AML-193 (cell line): Measurements from ENCODE around the gene GRAMD4.

Source experiments
- DNase-seq, 2 experiments: peaks; one replicate each; lab custom pipeline; 2025; lab: John Stamatoyannopoulos, UW

Gene GRAMD4

DNA sequence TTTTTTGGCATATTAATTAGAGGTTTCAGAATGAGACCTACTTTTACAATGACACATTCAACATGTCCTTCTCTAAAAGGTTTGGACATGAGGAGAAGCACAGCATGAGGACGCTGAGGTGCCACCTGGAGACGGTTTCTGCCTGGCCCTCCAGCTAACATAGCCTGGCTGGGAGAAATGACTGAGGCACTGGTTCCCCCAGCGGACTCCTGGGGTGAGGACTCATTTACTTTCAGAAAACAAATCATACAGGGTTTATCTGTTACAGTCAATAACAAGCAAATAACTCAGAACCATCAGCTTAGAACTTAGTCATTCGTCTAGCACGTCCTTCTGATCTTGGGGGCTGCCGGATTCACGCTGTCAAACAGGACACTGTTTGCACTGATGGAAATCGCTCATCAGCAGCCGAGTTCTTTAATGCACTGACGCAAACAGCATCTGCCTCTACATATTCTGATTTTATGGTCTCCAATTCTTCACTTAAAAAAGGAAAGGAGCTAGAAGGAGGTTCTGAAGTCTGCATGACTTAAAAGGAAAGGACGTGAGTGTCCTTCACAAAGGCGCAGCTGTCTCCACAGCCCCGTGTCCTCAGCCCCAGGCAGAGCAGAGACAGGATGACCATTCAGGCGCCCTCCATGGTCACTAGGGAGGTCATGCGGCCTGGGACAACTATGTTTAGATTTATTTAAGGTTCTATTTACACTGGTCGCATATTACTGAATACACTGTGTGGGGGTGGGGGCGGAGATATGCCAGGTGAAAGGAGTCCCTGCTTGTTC is 73.6 kb downstream of the GRAMD4 start:
- DNase-seq = no peak

DNA sequence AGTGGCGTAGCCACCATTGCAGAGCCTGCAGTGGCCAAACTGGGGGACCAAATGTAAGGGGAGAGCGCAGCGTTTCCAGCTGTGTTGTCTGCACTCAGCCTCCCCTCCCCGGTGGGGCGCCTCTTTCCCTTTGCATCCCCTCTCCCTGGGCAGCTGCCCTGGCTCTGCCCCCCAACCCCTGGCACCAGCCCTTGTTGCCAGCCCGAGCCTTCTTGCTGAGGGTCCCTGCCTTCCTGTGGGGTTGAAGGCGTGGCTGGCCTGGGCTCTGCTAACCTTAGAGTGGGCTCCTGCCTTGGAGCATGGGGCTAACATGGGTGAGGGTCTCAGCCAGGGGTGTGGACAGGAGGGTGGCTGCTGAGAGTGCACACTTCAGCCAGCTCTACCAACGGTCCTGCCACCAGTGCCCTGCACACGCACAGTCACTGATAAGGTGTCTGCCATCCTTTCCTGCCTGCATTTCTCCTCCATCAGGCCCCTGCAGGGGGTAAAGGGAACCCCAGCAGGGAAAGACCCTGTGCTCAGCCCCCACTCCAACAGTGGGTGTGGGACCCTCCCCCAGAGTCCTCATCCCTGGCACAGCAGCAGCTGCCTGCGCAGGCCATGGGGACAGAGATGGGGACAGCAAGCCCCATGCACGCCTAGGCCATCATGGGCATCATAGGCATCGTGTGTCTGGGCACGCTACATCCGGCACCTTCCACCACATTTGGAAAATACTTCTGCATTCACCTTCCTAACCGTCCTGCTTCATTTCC is 74.4 kb downstream of the GRAMD4 start:
- no peak for DNase-seq

DNA sequence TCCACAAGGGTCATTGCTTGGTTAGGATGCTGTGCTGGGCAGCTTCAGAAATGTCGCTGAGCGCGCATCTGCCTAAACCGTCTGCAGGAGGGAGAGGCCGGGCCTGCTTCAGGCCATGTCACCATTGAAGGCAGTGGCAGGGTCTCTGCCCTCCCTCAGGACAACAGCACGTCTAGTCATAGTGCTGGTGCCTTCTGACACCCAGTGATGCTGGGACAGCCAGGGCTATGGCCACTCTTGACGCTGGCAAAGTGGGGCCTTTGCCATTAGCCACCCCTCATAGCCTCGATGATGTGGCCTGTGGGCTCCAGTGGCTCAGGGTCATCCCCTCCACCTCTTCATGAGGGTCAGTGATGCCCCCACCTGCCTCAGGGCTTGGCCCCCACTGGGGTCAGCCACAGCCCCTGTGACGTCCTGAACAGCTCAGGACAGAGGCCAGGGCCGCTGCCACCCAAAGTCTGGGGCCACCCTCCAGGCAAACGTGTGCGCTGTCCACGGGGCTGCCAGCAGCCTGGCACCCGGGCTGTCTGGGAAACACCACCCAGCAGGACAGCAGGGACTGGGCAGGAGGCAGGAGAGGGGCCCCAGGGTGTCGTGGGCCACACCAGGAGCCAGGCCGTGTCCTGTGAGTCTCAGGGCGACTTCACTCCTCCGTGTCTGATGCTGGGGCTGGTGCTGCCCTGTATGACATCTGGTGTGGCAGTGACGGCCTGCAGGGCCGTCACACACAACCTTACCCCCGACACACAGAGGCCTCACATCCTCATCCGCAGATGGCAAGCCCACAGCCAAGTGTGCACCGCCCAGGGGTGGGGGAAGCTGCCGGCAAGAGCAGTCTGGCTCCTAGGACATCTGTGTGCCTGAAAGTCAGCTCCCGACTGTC is 75.4 kb downstream of the GRAMD4 start:
- no peak for DNase-seq

DNA sequence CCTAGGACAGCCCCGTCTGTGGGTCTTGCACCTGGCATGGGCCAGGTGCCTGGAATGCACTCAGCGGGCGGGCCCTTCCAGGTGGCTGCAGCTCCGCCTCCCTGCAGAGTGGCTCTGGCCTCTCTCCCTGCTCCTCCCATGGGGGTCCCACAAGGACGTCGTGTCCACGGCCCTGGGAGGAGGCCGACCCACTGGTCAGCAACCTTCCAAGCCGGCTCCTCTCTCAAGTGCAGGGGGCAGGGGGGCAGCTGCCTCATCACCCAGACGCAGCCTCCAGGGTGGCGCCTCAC is 76.0 kb downstream of the GRAMD4 start:
- no peak for DNase-seq

DNA sequence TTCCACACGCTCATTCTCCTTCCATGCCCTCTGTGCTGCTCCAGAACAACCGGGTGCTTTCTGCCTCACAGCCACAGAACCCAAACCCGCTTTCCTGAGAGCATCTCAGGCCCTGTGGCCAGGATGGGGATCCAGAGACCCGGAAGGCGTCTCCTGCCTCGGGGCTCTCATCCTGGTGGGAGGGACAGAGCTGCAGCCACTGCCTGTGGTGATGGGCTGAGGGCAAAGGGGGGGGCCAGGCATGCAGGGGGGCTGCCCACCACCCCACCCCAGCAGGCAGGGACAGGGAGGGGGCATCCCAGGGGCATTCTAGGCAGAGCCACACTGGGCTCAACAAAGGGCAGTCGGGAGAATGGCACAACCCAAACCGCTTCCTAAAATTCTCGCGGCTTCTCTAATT is 76.4 kb downstream of the GRAMD4 start:
- DNase-seq = no peak

DNA sequence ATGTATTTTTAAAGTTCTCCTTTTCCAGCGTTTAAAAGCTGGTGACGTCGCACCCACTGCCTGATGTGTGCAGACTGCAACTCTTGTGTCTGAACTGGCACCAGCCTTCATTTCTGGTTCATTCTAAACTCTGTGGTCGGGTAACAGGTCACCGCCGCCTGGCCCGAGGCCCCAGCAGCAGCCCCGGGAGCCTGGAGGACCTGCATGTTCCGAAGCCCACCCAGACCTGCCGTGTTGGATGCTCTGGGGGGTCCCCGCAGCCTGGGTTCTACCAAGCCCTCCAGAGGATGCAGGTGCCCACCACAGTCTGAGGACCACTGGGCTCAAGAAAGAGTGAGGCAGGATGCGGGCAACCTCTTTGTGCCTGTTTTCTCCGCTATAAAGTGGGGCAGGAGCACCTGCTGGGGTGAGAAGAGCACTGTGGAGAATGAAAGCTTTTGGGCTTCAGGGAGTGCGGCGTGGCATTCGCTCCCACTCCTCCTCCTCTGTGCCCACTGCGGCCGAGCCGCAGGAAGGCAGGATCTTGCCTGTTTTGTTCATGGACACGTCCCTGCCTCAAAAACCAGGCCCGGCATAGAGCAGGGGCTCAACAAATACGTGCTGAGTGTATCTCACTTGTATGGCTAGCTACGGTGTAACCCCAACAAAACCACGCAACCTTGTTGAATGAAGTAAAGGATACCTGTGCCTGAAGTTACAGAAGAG is 77.8 kb downstream of the GRAMD4 start:
- DNase-seq = no peak

DNA sequence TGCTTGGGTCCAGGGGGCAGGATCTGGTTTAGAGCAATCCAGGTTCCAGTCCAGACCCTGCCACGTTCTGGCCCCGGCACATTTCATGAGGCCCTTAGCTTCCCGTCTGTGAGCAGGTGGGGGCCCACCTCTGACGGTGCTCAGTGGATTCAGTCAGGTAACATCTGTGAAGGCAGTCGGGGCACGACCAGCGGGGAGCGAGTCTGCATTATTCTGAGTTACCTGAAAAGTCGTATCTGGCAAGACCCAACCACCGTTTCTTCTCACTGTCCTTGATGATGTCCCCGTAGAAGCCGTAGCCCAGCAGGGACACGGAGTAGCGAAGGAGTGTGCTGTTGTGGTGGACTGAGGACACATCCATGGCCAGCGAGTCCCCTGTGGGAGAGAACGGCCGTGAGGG is 78.9 kb downstream of the GRAMD4 start:
- no peak for DNase-seq

DNA sequence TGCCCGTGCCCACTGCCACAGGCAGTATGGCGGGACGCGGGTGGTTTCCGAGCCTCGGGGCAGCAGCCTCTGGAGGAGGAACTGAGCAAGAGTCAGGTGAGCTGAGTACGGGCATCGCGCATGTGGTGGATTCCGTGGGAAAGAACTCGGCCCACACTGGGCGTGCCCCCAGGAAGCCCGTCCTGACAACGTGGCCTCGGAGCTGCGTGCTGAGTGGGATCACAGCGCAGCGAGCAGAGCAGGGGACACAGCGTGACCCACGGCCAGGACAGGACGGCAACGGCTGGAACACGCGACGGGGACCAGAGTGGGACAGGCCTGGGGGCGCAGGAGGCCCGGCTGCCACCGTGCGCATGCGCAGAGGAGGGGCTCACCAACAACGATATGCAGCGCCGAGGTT is 81.1 kb downstream of the GRAMD4 start:
- no peak for DNase-seq

DNA sequence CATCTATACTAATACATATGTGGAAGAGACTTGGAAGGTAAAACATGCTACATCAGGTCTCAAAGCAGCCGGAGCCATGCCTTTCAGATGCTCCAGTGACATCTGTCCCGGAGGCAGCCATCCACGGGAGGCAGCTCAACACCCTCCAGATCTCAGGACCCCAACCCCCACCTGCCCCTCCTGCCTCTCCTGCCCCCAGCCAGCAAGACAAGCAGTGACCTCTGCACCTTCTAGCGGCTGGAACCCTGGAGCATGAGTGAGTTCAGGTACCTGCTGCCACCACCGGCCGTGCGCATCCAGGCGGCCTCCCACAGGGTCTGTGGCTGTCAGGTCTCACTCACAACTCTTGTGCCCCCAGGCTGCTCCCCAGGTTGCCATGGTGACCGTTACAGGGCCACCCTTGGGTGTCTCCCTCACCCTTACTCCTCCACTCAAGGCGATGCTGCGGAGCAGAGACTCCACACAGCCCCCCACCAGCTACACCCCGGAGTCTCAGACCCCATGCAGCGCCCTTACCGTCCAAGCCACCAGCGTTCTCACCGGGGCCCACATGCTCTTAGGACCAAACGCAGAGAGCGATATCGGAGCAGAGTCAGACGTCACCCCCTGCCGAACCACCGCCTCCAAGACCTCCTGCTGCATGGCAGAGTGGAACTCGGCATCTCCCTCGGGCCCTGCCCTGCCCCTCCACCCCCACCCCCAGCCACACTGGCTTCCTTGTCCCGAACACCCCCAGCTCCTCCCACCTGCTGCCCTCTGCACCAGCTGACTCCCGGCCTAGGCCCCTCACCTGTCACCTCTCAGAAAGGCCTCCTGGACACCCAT is 83.2 kb downstream of the GRAMD4 start:
- DNase-seq = no peak

DNA sequence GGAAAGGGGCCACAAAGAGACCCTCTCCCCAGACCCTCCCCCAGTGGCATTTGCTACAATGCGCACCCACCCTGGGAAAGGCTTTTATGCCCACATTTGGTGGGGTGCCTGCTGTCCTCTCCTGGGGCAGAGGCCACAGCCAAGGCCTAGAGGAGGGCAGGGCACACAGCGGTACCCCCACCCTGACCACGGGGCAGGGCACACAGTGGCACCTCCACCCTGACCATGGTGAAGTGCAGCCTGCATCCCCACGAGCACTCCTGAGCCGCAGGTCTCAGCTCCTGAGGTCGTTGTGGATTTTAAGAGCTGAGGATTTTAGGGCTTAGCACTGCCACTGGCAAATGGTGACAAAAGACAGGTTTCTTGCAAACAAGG is 83.8 kb downstream of the GRAMD4 start:
- no peak for DNase-seq

DNA sequence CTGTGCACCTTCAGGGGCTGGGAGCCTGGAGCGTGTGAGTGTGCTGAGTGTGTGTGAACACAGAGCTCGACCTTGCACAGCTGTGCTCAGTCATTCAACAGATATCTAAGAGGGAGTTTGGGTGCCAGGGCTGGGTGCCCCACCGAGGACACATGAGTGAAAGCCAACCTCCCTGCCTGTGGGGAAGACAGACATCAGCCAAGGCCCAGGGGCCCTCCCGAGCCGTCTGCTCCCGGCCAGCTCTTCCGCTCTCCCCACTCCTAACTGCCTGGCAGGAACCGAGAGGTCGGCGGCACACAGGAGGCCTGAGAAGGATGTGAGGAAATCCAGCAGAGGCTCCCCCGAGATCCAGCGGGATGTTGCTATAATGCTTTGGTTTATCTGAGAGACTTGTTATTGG is 85.9 kb downstream of the GRAMD4 start:
- no peak for DNase-seq

DNA sequence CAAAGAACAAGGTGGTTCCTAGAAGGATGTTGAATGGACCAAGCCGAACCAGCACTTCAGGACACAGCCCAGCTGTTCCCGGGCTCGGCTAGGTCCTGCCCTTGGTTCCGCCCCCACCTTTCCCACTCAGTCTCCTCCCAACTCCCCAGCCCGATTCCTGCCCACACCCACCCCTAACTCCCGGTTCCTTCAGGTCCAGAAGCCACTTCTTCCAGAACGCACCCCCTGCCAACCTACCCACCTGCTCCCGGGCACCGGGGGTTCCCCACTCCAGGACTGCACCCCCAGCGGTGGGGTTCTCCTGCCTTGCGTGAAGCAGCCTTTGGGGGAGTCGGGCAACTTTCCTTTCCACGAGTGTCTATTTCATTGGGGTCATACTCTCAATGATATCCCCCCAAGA is 87.1 kb downstream of the GRAMD4 start:
- DNase-seq = no peak

DNA sequence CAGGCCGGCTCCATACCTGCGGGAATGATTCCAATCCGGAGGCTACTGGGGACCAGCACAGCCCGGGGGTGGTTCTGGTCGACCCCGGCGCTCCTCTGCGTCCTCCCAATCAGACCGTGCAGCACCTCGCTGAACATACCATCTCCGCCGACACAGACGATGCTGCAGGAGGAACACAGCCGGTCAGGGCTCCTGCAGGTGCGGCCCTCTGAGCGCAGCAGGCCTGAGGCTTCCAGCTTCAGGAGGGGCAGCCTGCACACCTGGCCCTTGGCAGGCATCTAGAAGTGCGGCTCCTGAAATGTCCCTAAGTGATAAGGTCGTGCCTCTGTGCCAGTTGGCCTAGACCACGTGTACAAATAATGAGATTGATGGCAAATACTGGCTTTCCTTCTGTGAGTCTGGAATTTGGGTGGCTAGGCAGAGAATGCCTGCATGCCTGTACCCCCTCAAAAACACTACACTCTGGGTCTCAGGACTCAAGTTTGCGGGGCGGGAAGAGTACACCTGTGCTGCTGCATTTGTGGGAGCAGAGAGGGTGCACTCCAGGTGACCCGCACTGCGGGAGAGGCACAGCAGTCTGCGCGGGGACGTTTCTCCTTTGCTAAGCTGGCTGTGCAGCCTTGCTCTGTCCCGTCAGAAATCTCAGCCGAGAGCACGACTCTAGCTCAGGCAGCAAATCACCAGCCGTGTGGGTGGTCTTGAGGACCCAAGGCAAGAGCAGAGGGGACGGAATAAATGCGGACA is 87.8 kb downstream of the GRAMD4 start:
- no peak for DNase-seq

DNA sequence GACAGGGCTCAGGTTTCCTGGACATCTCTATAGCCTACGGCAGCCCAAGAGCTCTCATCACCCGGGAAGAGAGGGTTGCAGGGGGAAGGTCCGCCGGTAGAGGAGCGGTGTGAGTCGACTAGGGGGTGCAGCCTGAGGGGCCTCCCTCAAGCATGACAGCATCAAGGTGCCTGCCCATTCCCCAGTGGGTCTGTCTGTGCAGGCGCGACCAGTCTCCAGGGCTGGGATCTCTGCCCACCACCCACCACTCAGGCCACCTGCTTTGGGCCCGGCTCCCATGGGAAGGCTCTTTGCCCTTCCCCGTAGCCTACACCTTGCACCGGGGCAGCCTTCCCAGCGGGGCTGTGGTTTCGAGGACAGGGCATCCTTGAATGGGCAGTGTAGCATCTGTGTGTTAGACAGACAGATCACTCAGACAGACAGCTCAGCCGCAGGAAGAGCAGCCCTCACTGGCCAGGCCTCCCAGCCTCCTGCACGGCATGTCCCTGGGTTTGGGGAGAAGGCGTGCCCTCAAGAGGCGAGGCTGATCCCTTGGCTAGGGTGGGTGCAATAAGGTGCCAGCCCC is 88.7 kb downstream of the GRAMD4 start:
- DNase-seq = no peak

DNA sequence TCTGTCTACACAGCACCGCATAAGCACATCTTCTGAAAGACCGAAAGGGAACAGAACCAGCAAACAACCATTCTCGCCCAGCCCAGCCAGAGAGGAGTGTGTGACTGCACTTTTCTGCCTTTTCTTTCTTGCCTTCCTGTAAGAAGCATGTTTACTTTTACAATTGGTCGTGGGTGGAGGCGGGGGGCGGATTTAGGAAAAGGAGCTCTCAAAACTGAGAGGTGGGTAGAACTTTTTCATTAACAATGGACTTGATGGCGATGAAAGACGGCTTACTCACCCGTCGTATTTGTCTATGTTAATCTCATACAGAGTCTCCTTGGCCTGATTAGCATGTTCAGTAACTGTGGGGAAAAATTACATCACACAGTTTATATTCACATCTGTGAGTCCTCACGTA is 90.6 kb downstream of the GRAMD4 start:
- DNase-seq = no peak

DNA sequence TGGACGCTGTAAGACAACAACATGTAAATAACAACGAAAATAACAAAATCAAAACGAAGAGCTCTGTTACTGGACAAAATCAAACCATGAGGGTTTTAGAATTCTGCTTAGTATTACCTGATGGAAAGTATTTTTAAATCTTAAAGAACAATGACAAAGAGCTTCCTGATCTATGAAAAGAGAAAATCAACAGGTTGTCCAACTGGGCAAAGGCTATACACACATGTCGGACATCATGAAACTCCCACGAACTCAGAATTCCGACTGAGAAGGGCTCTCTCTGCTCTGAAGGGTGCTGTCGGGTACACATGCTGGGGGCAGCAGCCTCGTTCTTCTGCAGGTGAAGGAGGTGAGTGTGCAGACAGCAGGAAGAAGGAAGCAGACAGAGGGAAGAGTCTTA is 92.1 kb downstream of the GRAMD4 start:
- DNase-seq = no peak

DNA sequence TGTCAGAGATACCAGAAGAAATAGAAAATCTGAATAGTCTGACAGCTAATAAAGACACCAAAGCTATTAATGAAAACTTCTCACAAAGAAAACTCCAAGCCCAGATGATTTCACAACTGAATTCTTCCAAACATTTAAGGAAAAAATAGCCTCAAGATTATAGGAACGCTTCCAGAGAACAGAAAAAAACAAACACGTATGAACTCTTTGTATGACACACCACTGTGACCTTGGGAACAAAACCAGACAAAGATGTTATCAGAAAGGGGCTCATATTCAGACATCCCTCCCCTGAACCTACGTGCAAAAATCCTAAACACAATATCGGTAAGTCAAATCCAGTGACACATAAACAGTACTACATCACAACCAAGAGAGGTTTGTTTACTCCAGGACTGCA is 94.4 kb downstream of the GRAMD4 start:
- no peak for DNase-seq

DNA sequence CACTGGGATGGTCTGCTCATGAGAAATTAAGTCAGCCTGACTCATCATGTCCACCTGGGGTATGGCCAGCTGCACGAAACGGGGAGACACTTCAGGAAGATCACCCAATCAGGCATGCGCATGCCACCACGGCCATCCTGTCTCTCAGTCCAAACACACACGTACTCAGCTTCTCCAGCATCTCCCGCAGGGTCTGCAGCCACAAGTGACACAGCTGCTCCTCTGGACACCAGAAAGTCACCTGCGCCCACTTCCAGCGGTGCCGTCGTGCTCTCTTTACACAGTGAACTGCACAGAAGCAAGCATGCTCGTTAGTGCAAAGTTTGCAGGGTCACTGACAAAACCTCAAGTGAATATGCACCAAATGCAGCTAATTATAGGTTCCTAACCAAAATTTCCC is 99.7 kb downstream of the GRAMD4 start:
- DNase-seq = no peak

DNA sequence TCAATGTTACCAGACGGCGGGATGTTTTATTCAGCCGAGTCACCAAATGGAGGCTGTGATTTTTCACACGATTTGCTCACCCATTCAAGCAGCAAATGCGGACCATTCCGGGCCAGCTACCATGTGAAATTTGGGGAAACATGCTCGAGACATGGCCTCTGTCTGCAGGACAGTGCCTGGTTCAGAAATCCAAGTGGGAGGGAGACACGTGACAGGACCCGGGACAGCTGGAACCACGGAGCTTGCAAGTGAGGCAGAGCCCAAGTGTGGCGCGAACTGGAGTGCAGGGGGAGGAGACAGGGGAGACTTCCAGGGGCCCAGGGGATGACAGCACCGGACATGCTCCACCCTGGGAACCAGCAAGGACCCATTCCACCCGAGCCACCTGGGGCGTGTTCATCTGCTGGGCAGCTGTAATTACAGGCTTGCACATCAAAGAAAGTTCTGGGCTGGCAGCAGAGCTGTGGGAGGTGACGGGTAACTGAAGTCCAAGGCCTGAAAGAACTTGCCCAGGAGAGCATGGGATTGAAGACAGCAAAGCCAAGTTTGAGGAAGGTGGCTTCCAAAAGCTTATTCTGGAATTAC is 101.4 kb downstream of the GRAMD4 start:
- DNase-seq = no peak

DNA sequence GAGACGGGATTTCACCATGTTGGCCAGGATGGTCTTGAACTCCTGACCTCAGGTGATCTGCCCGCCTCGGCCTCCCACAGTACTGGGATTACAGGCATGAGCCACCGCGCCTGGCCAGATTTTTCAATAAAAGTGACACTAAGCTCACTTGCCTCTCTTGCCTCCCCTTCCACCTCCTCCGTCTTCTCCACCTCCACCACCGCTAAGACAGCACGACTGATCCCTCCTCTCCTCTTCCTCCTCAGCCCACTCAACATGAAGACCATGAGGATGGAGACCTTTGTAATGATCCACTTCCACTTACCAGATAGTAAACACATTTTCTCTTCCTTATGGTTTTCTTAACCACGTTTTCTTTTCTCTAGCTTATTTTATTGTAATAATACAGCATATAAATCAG is 103.7 kb downstream of the GRAMD4 start:
- DNase-seq = no peak
